Stimulated activated CD8-positive, alpha-beta memory T cell treated with anti-CD3 and anti-CD28 coated beads, Interleukin-4, amount 100 ng/mL, for 1 hour (primary cell): Measurements from ENCODE around the gene ARMH3.

Experiments
- DNase-seq, 2 donors: peaks; one replicate each; pipeline ENCODE4 v3.0.0-alpha.2; 2020; ENCODE audit warnings: low read depth in 2 of 2, low spot score in 1 of 2

ARMH3 gene

DNA sequence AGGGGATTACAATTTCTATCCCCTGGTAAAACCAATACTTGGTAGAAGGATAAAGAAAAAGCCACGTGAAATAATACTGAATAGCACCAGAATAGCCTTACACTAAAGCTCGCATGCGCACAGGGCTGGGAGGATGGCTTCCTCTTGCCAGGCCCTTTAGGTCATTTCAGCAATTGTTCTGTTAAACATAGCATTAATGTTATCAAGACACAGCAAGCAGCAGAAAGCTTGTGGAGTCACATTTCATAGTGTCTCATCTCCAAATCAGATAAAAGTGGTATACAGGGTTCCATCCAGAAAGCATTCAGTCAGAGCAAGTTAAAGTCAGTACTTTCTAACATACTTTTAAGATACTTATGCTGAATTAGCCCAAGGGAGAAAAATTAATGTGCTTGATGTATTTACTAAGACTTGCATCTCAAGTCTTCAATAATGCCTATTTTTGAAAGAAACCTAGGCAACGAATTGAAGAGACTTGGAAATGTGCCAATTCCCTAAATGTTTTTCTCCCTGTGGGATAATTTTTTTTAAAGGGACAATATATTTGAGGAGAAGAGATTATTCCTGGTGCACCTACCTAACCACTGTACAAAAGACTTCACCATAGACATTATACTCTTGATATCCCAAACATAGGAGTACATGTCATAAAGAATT lies 258.4 kb downstream of the ARMH3 start:
- no peak for DNase-seq
